Hepatic stellate cell (primary cell): ENCODE measurements around the gene CLEC9A.

Experiments used
- DNase-seq: peaks from one replicate; pipeline ENCODE4 v3.0.0; 2011; ENCODE audit warnings: low spot score

The CLEC9A gene

DNA sequence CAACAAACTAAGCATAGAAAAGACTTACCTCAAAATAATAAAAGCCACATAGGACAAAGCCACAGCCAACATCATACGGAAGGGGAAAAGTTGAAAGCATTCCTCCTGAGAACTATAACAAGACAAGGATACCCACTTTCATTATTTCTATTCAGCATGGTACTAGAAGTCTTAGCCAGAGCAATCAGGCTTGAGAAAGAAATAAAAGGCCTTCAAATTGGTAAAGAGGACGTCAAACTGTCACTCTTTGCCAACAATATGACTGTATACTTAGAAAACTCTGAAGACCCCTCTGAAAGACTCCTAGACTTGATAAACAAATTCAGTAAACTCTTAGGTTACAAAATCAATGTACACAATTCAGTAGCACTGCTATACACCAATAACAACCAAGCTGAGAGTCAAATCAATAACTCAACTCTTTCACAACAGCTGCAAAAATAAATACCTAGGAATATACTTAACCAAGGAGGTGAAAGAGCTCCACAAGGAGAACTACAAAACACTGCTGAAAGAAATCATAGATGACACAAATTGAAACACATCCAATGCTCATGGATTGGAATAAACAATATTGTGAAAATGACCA lies 79.9 kb downstream of the CLEC9A start:
- DNase-seq: no peak

DNA sequence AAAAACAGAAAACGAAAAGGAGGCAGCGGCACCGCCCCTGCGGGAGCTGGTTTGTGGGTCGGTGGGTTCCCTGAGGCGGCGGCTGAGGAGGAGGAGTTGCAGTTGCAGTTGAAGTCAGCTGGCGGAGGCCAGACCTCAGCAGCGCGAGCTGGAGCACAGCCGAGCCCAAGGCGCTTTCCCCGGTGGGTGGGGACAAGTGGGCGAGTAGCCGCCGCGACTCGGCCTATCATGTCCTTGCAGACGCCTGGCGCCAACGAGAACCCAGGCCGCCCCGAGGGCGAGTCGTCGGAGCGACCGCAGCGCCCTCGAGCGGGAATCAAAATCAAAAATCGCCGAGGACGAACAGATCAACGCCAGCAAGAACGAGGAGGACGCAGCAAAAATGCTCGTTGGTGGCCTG lies 81.0 kb downstream of the CLEC9A start:
- no peak for DNase-seq

GRCh38 chr12:10113075-10113474 lies 82.6 kb downstream of the CLEC9A start:
- no peak for DNase-seq

- DNase-seq: no peak
Measured at GRCh38 chr12:10113920-10114319, 83.4 kb downstream of the CLEC9A start.

GRCh38 chr12:10115311-10115710 lies 84.8 kb downstream of the CLEC9A start:
- no peak for DNase-seq
